ENCODE results near the gene DOK5. TPM values are rescaled to one million over a fixed set of nuclear protein-coding genes. Genes with fewer than 3 reads are reported as not detected.

DOK5 gene
- total RNA-seq = 1 to 10 TPM in 2 of 4 donors, not detected in 2; 1.4 to 9.8 TPM

GRCh38 chr20:54475334-54476168 is at the start of gene DOK5:
Gene DOK5 (plus strand): TSS chr20:54475593. CDS start chr20:54475947, 354 bp downstream.
- H3K4me3 ChIP-seq = peak within 1 kb of the TSS; percentile 44 to 47
- intact Hi-C loops (cut with DNase I; ENCODE audit: low total_unique reads) = no loop called here
- H3K36me3 ChIP-seq = no peaks in the 10 kb centered on the region
- TF ChIP-seq POLR2A (IDR thresholded peaks at IDR 0.05) (no peak), CTCF (IDR thresholded peaks at IDR 0.05) (no peak)
- no peaks in the 10 kb centered on the region for H3K4me1 ChIP-seq
- H3K9me3 ChIP-seq = no peaks in the 10 kb centered on the region
- no peaks in the 10 kb centered on the region for H3K27me3 ChIP-seq
- H3K27ac ChIP-seq = peak within 1 kb of the TSS; percentile 29 to 52
- peak; percentile 19 to 35 for DNase-seq

- no peak for TF ChIP-seq POLR2A (IDR thresholded peaks at IDR 0.05)
- TF ChIP-seq CTCF (IDR thresholded peaks at IDR 0.05) = no peak
- no peak overlapping the region for H3K27ac ChIP-seq
- intact Hi-C loops (cut with DNase I; ENCODE audit: low total_unique reads) = no loop called here
- H3K9me3 ChIP-seq = no peaks in the 10 kb centered on the region
- H3K27me3 ChIP-seq = no peaks in the 10 kb centered on the region
- H3K4me1 ChIP-seq = no peaks in the 10 kb centered on the region
- H3K4me3 ChIP-seq = no peak overlapping the region
- no peaks in the 10 kb centered on the region for H3K36me3 ChIP-seq
- DNase-seq = no peak
These were observed 46.0 kb upstream of the DOK5 start for GRCh38 chr20:54429364-54429763.

- no peaks in the 10 kb centered on the region for H3K27me3 ChIP-seq
- H3K27ac ChIP-seq = no peak overlapping the region
- no peaks in the 10 kb centered on the region for H3K36me3 ChIP-seq
- no peak for DNase-seq
- intact Hi-C loops (cut with DNase I; ENCODE audit: low total_unique reads) = no loop called here
- no peak overlapping the region for H3K4me3 ChIP-seq
- TF ChIP-seq POLR2A (IDR thresholded peaks at IDR 0.05) (no peak), CTCF (IDR thresholded peaks at IDR 0.05) (no peak)
- no peaks in the 10 kb centered on the region for H3K9me3 ChIP-seq
- H3K4me1 ChIP-seq = no peaks in the 10 kb centered on the region
These were observed 44.0 kb upstream of the DOK5 start for GRCh38 chr20:54431156-54431944.

- no peaks in the 10 kb centered on the region for H3K9me3 ChIP-seq
- H3K27ac ChIP-seq = no peak overlapping the region
- DNase-seq = no peak
- H3K4me1 ChIP-seq = no peaks in the 10 kb centered on the region
- intact Hi-C loops (cut with DNase I; ENCODE audit: low total_unique reads) = no loop called here
- TF ChIP-seq CTCF (IDR thresholded peaks at IDR 0.05) = no peak
- TF ChIP-seq POLR2A (IDR thresholded peaks at IDR 0.05) = no peak
- H3K36me3 ChIP-seq = no peaks in the 10 kb centered on the region
- no peaks in the 10 kb centered on the region for H3K27me3 ChIP-seq
- H3K4me3 ChIP-seq = no peak overlapping the region
These were observed 42.4 kb upstream of the DOK5 start for GRCh38 chr20:54432966-54433365.

- Histone ChIP-seq H3K4me1 (no peaks in the 10 kb centered on the region), H3K27ac (no peak overlapping the region), H3K36me3 (no peaks in the 10 kb centered on the region), H3K9me3 (no peaks in the 10 kb centered on the region), H3K27me3 (no peaks in the 10 kb centered on the region), H3K4me3 (no peak overlapping the region)
- no peak for DNase-seq
- intact Hi-C loops (cut with DNase I; ENCODE audit: low total_unique reads) = no loop called here
- no peak for TF ChIP-seq POLR2A (IDR thresholded peaks at IDR 0.05)
- no peak for TF ChIP-seq CTCF (IDR thresholded peaks at IDR 0.05)
These were observed 41.8 kb upstream of the DOK5 start for GRCh38 chr20:54433636-54434035.

All from uterus (tissue), 4 donors.